Right lobe of liver (tissue), 6 donors: ENCODE results near the gene HECTD4. TPM values are rescaled to one million over a fixed set of nuclear protein-coding genes. Genes with fewer than 3 reads are reported as not detected.
A peak's percentile ranks its signal among the peaks of the same experiment; 100 is the strongest.

Experiments
- ATAC-seq, 4 donors: fragments of 200-7000 bp; cut with Tn5 transposase; one replicate each; pipeline ENCODE4 v1.9.1; 2020; ENCODE audit warnings: mild to moderate bottlenecking in 4 of 4, moderate library complexity in 4 of 4
- DNase-seq, 3 donors: peaks; one replicate each; pipeline ENCODE4 v3.0.0-alpha.2; 2020
- H3K27ac ChIP-seq, 3 donors: fragments of 200-600 bp; one replicate each; pipeline ENCODE4 v1.8.0; 2022
- H3K27me3 ChIP-seq, 2 donors: fragments of 200-600 bp; one replicate each; pipeline ENCODE4 v1.8.0; 2022
- H3K36me3 ChIP-seq, 4 donors: fragments of 200-600 bp; sonication (generic) in 1 of 4; one replicate each; pipeline versions ENCODE4 v1.5.1 to v1.8.0; 2017 to 2022; ENCODE audit warnings: control low read depth in 1 of 4
- H3K4me1 ChIP-seq, 4 donors: fragments of 200-600 bp; sonication (generic) in 1 of 4; one replicate each; pipeline versions ENCODE4 v1.5.1 to v1.8.0; 2017 to 2022; ENCODE audit warnings: control low read depth in 1 of 4
- H3K4me3 ChIP-seq, 3 donors: fragments of 200-600 bp; one replicate each; pipeline ENCODE4 v1.8.0; 2022
- H3K9me3 ChIP-seq, 4 donors: fragments of 200-600 bp; sonication (generic) in 1 of 4; one replicate each; pipeline versions ENCODE4 v1.5.1 to v1.8.0; 2017 to 2022; ENCODE audit warnings: control low read depth in 1 of 4
- POLR2A ChIP-seq: fragments of 450-650 bp; IDR thresholded peaks from one replicate; pipeline ENCODE4 v1.6.1; 2017; ENCODE audit warnings: antibody characterized with exemption, mild to moderate bottlenecking
- WGBS: methylation state at CpG from one replicate; pipeline ENCODE4 v1.1.6; 2018; ENCODE audit warnings: low coverage, low lambda C conversion rate; ENCODE audit not compliant: insufficient coverage; ENCODE audit errors: missing lambda C conversion rate; 5-methylcytosine and 5-hydroxymethylcytosine counted together
- intact Hi-C, 2 donors: fragments of 100-400 bp; cut with DNase I; formaldehyde crosslinking; loops; one replicate each; pipeline versions ENCODE4 v1.11.2 to v1.14.1; 2022
- total RNA-seq, 6 experiments: library from RNA; depleted of rRNA in 2 of 6; stranded (reverse); fragments of >200 nt in 2 of 6; fragmentation: NEBNext Ultra II Directional in 3 of 6; extraction: Animal tissue kit (Norgen Biotek cat#: 25700) in 3 of 6; gene quantifications; one replicate each; pipeline versions ENCODE4 v1.1.0 to v1.2.4, GENCODE V29; 2016 to 2023
- TF ChIP-seq, protein P1 (sequence below), 4 donors: fragments of 200-600 bp in 3 of 4; fragments of 450-650 bp in 1 of 4; IDR thresholded peaks; one replicate each; pipeline versions ENCODE4 v1.5.1 to v1.8.0; 2016 to 2022; ENCODE audit warnings: antibody characterized with exemption in 4 of 4, mild to moderate bottlenecking in 2 of 4
- donor health status: DM: no; HTN: yes; CAD: no.
- donor health status: DM: no; HTN: no; CAD: no.
- donor health status: DM: no; HTN: no; CAD: no.
- donor health status: DM: no; HTN: yes; CAD: no.
- donor health status: DM: no; HTN: yes; CAD: no.

HECTD4 gene
- total RNA-seq, 6 experiments from 2014 or later: 12.6 to 24.4 (median 19.3) TPM

DNA sequence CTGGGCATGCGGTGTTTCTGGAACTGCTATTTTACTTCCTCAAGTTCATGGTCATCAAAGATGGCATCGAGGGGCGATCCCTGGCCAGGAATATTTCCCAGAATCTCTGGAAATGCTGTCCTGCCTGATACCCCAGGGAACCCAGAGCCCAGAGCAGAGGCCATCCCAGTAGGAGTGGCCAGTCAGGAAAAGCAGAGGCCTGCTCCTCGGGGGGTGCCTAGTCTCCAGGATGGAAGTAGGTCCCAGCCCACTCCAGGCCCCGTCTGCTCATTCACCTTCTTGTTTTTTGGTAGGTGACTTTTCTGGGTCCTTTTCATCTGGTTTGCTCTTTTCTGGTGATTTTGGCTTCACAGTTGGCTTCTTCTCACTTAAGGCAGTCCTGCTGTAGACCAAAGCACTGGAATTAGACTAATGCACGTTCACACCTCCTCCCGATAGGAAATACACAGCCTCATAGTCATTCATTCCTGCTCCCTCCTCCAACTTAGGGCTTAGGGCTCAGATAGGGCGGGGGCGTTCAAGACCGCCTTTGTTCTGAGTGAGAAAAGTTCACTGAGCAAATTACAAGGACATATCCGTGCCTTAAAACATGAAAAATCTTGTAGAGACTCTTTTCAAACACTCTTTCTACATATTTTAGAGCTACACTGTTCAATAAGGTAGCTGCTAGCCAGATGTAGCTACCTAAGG, 205.8 kb downstream of the HECTD4 start:
- no peak for TF ChIP-seq POLR2A
- TF ChIP-seq, protein P1, sequence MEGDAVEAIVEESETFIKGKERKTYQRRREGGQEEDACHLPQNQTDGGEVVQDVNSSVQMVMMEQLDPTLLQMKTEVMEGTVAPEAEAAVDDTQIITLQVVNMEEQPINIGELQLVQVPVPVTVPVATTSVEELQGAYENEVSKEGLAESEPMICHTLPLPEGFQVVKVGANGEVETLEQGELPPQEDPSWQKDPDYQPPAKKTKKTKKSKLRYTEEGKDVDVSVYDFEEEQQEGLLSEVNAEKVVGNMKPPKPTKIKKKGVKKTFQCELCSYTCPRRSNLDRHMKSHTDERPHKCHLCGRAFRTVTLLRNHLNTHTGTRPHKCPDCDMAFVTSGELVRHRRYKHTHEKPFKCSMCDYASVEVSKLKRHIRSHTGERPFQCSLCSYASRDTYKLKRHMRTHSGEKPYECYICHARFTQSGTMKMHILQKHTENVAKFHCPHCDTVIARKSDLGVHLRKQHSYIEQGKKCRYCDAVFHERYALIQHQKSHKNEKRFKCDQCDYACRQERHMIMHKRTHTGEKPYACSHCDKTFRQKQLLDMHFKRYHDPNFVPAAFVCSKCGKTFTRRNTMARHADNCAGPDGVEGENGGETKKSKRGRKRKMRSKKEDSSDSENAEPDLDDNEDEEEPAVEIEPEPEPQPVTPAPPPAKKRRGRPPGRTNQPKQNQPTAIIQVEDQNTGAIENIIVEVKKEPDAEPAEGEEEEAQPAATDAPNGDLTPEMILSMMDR (IDR thresholded peaks at IDR 0.05): no peak
- 86% methylated on average over 8 of the region's 11 CpGs for WGBS
- no peak for ATAC-seq
- DNase-seq: no peak
- intact Hi-C loops: no loop called here
- no peaks in the 10 kb centered on the region for H3K27me3 ChIP-seq
- H3K36me3 ChIP-seq: peaks cover 0 to 46% (median 2%) of the 10 kb centered on the region in 4 donors
- no peaks in the 10 kb centered on the region for H3K9me3 ChIP-seq
- H3K4me1 ChIP-seq: no peaks in the 10 kb centered on the region
- no peak overlapping the region for H3K4me3 ChIP-seq
- no peak overlapping the region for H3K27ac ChIP-seq

GRCh38 chr12:112175361-112176155, 206.7 kb downstream of the HECTD4 start:
- no peak overlapping the region for H3K27ac ChIP-seq
- no peaks in the 10 kb centered on the region for H3K9me3 ChIP-seq
- no peaks in the 10 kb centered on the region for H3K4me1 ChIP-seq
- 92% methylated on average over 13 of the region's 20 CpGs for WGBS
- no peak for DNase-seq
- H3K4me3 ChIP-seq: no peak overlapping the region
- ATAC-seq: no peak
- no peak for TF ChIP-seq POLR2A
- TF ChIP-seq, protein P1 (IDR thresholded peaks at IDR 0.05): no peak
- intact Hi-C loops: no loop called here
- no peaks in the 10 kb centered on the region for H3K27me3 ChIP-seq
- H3K36me3 ChIP-seq: peaks cover 0 to 51% (median 5%) of the 10 kb centered on the region in 4 donors

DNA sequence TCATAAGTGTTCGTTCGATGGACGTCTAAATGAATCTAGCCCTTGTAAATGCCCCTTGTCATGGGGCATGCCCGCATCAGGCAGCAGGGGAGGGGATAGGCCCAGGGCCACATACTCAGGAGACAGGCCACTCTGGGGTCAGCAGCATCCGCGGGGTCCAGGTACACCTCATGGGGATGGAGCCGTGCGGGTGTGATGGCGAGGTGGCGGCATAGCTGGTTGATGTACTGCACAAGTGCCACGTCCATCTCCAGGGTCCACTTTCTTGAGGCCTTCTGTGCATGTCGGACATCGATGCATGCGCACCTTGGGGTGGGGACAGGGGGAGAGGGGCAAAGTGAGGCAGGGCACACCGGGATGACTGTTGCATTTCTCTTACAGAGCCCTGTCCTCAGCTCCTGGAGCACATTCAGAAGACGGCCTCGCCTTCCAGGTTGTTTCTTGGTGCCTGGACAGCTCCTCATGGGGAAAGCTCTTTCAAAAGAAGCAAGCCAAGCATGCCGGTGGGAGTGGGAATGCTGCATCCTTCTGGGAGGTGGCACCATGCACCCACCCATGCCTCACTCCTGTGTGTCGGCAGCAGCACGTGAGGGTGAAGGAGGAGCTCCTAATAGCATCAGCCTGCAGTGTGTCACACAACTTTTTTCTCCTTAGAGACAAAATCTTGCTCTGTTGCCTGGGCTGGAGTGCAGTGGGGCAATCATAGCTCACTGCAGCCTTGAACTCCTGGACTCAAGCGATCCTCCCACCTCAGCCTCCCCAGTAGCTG, 209.5 kb downstream of the HECTD4 start:
- intact Hi-C loops: no loop called here
- Histone ChIP-seq H3K27ac (no peak overlapping the region), H3K36me3 (peaks cover 0 to 33% (median 8%) of the 10 kb centered on the region in 4 donors), H3K4me3 (no peak overlapping the region), H3K27me3 (no peaks in the 10 kb centered on the region), H3K4me1 (no peaks in the 10 kb centered on the region), H3K9me3 (no peaks in the 10 kb centered on the region)
- ATAC-seq: no peak
- 96% methylated on average over 10 of the region's 21 CpGs for WGBS
- DNase-seq: peak in 1 of 3 donors; percentile 46
- TF ChIP-seq, protein P1 (IDR thresholded peaks at IDR 0.05): no peak
- TF ChIP-seq POLR2A: no peak

DNA sequence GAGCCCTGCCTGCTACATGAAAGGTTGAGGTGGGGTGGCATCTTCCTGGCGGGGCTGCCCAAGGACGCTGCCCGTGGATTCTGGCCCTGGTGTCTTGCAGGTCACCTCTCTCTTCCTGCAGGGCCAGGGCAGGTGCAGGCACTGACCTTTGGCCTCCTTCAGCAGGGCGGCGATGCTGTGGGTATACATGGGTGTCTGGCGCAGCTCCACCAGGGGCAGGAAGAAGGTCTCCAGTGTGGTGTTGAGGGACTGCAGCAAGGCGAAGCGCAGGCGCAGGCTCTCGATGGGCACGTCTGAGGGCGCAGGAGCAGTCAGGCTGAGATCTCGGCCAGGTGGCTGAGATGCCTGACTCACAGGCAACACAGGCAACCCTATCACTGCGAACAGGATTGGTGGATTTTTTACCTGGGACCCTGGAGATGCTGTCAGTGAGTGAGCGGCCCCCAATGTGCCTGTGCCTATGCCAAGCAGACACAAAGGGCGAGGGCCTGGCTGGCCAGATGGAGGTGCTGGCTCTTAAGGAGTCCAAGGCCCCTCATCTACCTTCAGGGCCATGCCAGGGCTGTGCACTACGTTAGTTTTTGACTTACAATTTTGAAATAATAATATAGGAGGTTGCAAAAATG, 211.1 kb downstream of the HECTD4 start:
- 80% methylated on average over 11 of the region's 17 CpGs for WGBS
- Histone ChIP-seq H3K36me3 (peaks cover 0 to 25% (median 8%) of the 10 kb centered on the region in 4 donors), H3K4me1 (no peaks in the 10 kb centered on the region), H3K27me3 (no peaks in the 10 kb centered on the region), H3K4me3 (no peak overlapping the region), H3K27ac (no peak overlapping the region), H3K9me3 (no peaks in the 10 kb centered on the region)
- peak in 1 of 4 donors; percentile 10 for ATAC-seq
- DNase-seq: peak in 1 of 3 donors; percentile 39
- no peak for TF ChIP-seq POLR2A
- TF ChIP-seq, protein P1 (IDR thresholded peaks at IDR 0.05): no peak
- intact Hi-C loops: no loop called here
